ENCODE measurements around the gene RAB32.

DNA sequence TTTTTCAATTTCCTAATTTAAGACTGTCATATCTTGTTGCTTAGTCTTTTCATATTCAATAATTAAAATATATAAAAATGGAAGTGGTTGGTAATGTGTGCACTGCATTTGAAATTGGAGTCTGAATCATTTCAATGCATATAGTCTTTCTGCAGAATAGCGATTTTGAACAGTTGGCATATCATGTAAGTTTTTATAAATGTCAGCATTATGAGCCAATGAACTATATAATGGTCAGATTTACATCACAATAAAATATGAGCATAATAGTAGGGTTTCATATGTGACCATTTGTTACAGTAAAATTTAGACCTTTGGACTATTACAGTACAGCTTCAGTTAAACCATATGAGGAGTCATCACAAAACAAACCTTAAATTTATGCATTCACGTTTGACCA, 4.3 kb downstream of the RAB32 start:
- TF ChIP-seq CTCF (IDR thresholded peaks at IDR 0.05; ENCODE audit: borderline replicate concordance, extremely low read depth, low read length, poor library complexity, severe bottlenecking) (no peak), EZH2 (IDR thresholded peaks at IDR 0.05; ENCODE audit: borderline replicate concordance, low read depth, low read length, severe bottlenecking) (no peak)
